Prostate gland (tissue), 2 donors: Measurements from ENCODE around the gene NSD1. TPM values are rescaled to one million over a fixed set of nuclear protein-coding genes. Genes with fewer than 3 reads are reported as not detected.
A peak's percentile ranks its signal among the peaks of the same experiment; 100 is the strongest.

Experiments used
- DNase-seq: peaks from one replicate; pipeline ENCODE4 v3.0.0-alpha.2; 2019; ENCODE audit warnings: low spot score
- H3K27ac ChIP-seq, 2 donors: fragments of 200-600 bp; sonication (generic); 2 replicates each; pipeline ENCODE4 v1.5.1; 2017 to 2019
- H3K27me3 ChIP-seq: fragments of 200-600 bp; sonication (generic); replicated peaks from 2 replicates; pipeline ENCODE4 v1.5.1; 2019; ENCODE audit not compliant: insufficient read depth
- H3K36me3 ChIP-seq, 2 donors: fragments of 200-600 bp; sonication (generic); 1 replicate in 1 of 2; 2 replicates in 1 of 2; pipeline versions ENCODE4 v1.5.1 to v1.8.1; 2017 to 2019
- H3K4me1 ChIP-seq: fragments of 200-600 bp; sonication (generic); replicated peaks from 2 replicates; pipeline ENCODE4 v1.5.1; 2019
- H3K4me3 ChIP-seq, 2 donors: fragments of 200-600 bp; sonication (generic); 2 replicates each; pipeline ENCODE4 v1.5.1; 2017 to 2019
- H3K9me3 ChIP-seq: fragments of 200-600 bp; sonication (generic); 2 replicates; pipeline ENCODE4 v1.5.1; 2017
- POLR2A ChIP-seq: fragments of 450-650 bp; IDR thresholded peaks from one replicate; pipeline ENCODE4 v1.6.1; 2016; ENCODE audit warnings: antibody characterized with exemption, mild to moderate bottlenecking
- POLR2AphosphoS5 ChIP-seq: sonication (generic); formaldehyde crosslinking; IDR thresholded peaks from one replicate; pipeline ENCODE4 v1.6.1; 2017; ENCODE audit warnings: antibody characterized with exemption
- WGBS: methylation state at CpG from one replicate; pipeline ENCODE4 v1.1.5; 2018; 5-methylcytosine and 5-hydroxymethylcytosine counted together
- intact Hi-C: fragments of 100-400 bp; cut with DNase I; formaldehyde crosslinking; loops from one replicate; pipeline ENCODE4 v1.14.2; 2022
- total RNA-seq, 2 donors: library from RNA; depleted of rRNA; stranded (reverse); fragments of >200 nt; gene quantifications; one replicate each; pipeline ENCODE4 v1.1.0, GENCODE V29; 2016
- TF ChIP-seq, protein P1 (sequence below), 4 experiments: fragments of 200-600 bp in 2 of 4; fragments of 450-650 bp in 2 of 4; sonication (generic) in 2 of 4; IDR thresholded peaks; 1 replicate in 3 of 4; 2 replicates in 1 of 4; pipeline ENCODE4 v1.5.1; 2016 to 2019; ENCODE audit warnings: antibody characterized with exemption in 4 of 4, mild to moderate bottlenecking in 2 of 4, moderate library complexity in 2 of 4

The NSD1 gene
- total RNA-seq, 2 donors from 2014 or later: 37.2 to 53.9 TPM

GRCh38 chr5:177086654-177087397 lies 46.7 kb upstream of the NSD1 start, which contains the start of gene FGFR4:
FGFR4 (plus strand) TSS chr5:177086915; CDS start chr5:177089603, 2,688 bp downstream.
- Histone ChIP-seq H3K4me3 (peak within 1 kb of the TSS; percentile 34 to 38), H3K4me1 (peaks cover 5% of the 10 kb centered on the region), H3K9me3 (no peaks in the 10 kb centered on the region), H3K36me3 (no peaks in the 10 kb centered on the region), H3K27me3 (no peaks in the 10 kb centered on the region), H3K27ac (peak within 1 kb of the TSS in 1 of 2 donors; percentile 12)
- intact Hi-C loops: no loop called here
- peak; percentile 62 for DNase-seq
- WGBS: 2% methylated on average over 16 of the region's 68 CpGs
- TF ChIP-seq POLR2AphosphoS5: no peak
- TF ChIP-seq, protein P1, sequence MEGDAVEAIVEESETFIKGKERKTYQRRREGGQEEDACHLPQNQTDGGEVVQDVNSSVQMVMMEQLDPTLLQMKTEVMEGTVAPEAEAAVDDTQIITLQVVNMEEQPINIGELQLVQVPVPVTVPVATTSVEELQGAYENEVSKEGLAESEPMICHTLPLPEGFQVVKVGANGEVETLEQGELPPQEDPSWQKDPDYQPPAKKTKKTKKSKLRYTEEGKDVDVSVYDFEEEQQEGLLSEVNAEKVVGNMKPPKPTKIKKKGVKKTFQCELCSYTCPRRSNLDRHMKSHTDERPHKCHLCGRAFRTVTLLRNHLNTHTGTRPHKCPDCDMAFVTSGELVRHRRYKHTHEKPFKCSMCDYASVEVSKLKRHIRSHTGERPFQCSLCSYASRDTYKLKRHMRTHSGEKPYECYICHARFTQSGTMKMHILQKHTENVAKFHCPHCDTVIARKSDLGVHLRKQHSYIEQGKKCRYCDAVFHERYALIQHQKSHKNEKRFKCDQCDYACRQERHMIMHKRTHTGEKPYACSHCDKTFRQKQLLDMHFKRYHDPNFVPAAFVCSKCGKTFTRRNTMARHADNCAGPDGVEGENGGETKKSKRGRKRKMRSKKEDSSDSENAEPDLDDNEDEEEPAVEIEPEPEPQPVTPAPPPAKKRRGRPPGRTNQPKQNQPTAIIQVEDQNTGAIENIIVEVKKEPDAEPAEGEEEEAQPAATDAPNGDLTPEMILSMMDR (IDR thresholded peaks at IDR 0.05): peak in 2 of 4 experiments; percentile 21 to 53
- TF ChIP-seq POLR2A: no peak

DNA sequence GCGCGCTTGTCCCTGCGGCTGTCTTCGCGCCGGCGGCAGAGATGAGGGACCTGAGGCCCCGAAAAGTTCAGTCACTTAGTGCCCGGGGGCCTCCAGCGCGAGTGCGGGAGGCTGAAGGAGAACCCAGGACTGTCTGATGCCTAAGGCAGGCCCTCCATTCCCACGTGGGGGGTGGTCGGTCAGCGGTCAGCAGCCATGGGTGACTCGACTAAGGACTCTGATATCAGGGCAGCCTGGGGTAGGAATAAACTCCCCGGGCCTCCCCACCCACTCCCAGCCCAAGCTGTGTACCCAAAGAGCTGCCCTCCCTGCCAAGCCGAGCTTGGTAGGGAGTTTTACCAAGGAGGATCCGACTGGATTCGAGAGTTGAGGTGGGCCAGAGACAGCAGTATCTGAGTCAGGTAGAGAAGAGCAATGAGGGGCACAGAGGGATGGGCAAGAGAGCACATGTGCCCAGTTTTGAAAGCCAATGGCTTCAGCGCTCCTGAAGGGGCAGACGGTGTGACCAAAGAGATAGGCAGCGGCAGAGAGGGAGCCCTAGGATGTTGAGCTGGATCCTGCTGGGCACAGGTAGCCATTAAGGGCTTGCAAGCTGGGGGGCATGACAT lies 46.1 kb upstream of the NSD1 start:
- DNase-seq: no peak
- no peaks in the 10 kb centered on the region for H3K36me3 ChIP-seq
- no peak overlapping the region for H3K27ac ChIP-seq

GRCh38 chr5:177089127-177089526 lies 44.4 kb upstream of the NSD1 start:
- Histone ChIP-seq H3K4me1 (peaks cover 5% of the 10 kb centered on the region), H3K27me3 (no peaks in the 10 kb centered on the region), H3K9me3 (no peaks in the 10 kb centered on the region), H3K4me3 (no peak overlapping the region), H3K27ac (no peak overlapping the region), H3K36me3 (no peaks in the 10 kb centered on the region)
- DNase-seq: no peak
- TF ChIP-seq POLR2A: no peak
- TF ChIP-seq, protein P1 (IDR thresholded peaks at IDR 0.05): no peak
- TF ChIP-seq POLR2AphosphoS5: no peak
- intact Hi-C loops: no loop called here
- WGBS: 52% methylated on average over 5 of the region's 5 CpGs

More for the DNA sequence above, 46.1 kb upstream of the NSD1 start:
- no peaks in the 10 kb centered on the region for H3K9me3 ChIP-seq
- peaks cover 5% of the 10 kb centered on the region for H3K4me1 ChIP-seq
- 38% methylated on average over 18 of the region's 23 CpGs for WGBS
- TF ChIP-seq, protein P1 (IDR thresholded peaks at IDR 0.05): no peak
- no peak for TF ChIP-seq POLR2AphosphoS5
- no peak for TF ChIP-seq POLR2A
- intact Hi-C loops: no loop called here
- H3K27me3 ChIP-seq: no peaks in the 10 kb centered on the region
- peak overlapping the region; percentile 34 to 38 for H3K4me3 ChIP-seq

- intact Hi-C loops: no loop called here
- TF ChIP-seq POLR2A (no peak), POLR2AphosphoS5 (no peak)
- TF ChIP-seq, protein P1 (IDR thresholded peaks at IDR 0.05): no peak
- H3K27me3 ChIP-seq: no peaks in the 10 kb centered on the region
- no peak for DNase-seq
- no peaks in the 10 kb centered on the region for H3K36me3 ChIP-seq
- no peaks in the 10 kb centered on the region for H3K9me3 ChIP-seq
- 81% methylated on average over 19 of the region's 21 CpGs for WGBS
- peaks cover 5% of the 10 kb centered on the region for H3K4me1 ChIP-seq
- H3K27ac ChIP-seq: no peak overlapping the region
- H3K4me3 ChIP-seq: no peak overlapping the region
Measured at GRCh38 chr5:177089825-177090641, 43.5 kb upstream of the NSD1 start.
